Activated CD8-positive, alpha-beta memory T cell treated with anti-CD3 and anti-CD28 coated beads, Interleukin-2, amount 50 U/mL, for 24 hours (primary cell): ENCODE data around the gene TTL.
"Not testable (repeated sequence)": the region's sequence is repeated elsewhere in the genome, so short reads cannot be mapped to it uniquely, and the experiment has no call there.

Experiments
- DNase-seq: peaks from one replicate; pipeline ENCODE4 v3.0.0-alpha.2; 2020; ENCODE audit errors: extremely low read depth

Gene TTL

DNA sequence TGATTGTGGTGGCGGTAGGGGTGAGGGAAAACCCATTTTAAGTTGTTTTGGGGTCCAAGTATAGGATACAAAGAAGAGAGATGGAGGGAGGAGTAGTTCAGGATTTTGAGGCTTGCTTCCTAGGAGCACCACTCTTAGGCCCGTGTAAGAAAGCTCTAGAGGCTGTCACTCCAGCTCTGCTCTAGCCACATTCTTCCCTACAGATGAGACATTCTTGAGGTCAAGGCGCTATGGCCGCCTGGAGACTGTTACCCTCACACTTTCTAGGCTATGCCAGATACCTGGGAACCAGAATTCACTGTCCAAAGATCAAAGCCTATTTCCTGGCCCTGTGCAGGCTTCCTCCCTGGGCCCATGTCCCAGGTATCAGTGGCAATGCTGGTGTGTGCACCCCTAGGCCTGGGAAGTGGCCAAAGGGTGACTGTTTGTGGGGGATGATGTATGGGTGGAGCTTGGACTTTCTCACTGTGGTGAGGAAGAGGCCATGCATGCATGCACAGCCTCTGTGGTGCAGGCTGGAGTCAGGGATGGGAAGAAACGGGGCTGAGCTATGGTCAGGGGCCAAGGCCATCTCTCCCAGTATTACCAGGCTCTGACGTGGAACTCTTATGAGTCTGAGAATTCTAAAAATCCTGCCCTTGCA, 7.0 kb upstream of the TTL start:
- DNase-seq = no peak

- no peak for DNase-seq
Measured at GRCh38 chr2:112476434-112476833, 5.5 kb upstream of the TTL start.

- DNase-seq = no peak
Measured at GRCh38 chr2:112480530-112481049, 1.4 kb upstream of the TTL start.

DNA sequence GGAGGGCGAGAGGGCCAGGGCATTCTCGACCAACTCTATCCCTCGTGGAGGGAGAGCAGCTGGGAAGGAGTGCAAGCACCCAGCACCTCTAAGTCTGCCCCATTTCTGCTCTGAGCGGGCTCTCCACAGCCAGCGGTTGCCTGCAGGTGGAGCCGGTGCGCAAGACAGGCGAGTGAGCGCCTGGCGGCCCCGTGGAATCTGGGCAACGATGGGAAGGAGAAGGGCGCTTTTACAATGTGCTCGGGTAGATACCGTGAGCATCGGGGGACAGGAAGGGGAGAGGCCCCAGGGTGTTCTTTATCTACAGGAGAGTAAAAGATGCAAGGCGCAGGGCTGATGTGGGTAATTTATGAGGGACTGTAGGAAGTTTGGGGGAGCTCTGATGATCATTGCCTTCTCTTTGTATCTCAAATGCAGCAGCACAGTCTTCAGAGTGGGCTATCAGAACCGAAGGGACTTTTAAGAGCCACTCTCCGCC, 867 bp upstream of the TTL start:
- DNase-seq = peak; percentile 57

GRCh38 chr2:112482309-112483041, 519 bp downstream of the TTL start:
- DNase-seq = no peak

GRCh38 chr2:112483042-112483473, 1.1 kb downstream of the TTL start:
- no peak for DNase-seq

GRCh38 chr2:112483831-112484230, 1.9 kb downstream of the TTL start:
- DNase-seq = no peak

DNA sequence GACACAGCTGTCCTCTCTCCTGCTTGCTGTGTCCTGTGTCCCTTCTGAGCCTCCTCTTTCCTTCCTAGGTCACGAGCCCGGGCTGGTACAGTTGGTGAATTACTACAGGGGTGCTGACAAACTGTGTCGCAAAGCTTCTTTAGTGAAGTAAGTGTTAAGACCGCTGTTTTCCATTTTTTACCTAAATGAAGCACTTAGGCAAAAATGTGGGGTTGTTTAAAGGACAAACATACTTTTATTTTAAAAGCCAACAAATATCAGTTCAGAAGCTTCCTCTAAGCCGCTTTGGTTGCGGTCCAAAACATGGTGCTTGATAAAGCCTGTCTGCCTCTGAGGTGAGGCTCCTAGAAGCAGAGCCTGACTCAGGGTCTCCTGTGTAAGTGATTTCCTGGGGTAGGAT, 3.9 kb downstream of the TTL start:
- no peak for DNase-seq

DNA sequence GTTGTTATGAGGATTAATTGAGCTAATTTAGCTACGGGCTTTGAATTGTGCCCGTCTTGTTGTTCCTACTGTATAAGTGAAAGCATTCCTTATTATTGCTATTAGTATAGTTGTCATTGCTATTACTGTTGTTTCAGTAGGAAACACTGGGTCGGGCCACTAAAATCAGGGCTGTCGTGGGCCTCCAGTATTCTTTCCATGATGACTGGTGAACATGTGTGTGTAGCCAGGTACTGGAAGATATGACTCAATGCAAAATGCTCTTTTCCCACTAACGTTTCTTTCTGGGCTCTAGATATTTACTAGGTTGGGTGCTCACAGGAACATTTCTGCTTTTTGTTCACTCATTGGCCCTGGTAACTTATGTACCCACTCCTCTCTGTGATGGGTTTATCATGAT, 4.9 kb downstream of the TTL start:
- no peak for DNase-seq

DNA sequence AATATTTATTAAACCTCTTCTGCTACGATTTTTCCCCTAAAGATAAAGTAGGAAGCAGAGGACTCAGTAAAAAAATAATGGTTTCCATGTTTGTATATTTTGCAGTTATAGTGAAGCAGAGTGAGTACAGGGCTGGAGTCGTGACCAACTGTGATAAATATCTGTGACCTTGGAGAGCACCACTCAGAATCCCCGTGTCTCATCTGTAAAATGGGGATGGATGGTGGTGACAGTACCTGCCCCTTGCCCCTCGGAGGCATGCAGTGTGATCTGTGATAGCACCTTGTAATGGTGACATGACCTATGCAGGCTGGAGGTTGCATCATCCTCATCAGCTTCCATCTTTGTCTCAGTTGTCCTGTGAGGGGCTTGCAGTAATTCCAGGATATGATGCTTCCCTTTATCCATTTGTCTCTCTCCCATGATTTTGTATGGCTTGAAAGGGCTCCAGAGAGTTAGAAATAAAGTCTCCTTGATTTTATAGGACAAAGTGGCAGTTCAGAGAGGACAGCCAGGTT, 5.5 kb downstream of the TTL start:
- DNase-seq = no peak

- DNase-seq = no peak
Measured at GRCh38 chr2:112488201-112488600, 6.2 kb downstream of the TTL start.

- DNase-seq = no peak
Measured at GRCh38 chr2:112491946-112492345, 10.0 kb downstream of the TTL start.

DNA sequence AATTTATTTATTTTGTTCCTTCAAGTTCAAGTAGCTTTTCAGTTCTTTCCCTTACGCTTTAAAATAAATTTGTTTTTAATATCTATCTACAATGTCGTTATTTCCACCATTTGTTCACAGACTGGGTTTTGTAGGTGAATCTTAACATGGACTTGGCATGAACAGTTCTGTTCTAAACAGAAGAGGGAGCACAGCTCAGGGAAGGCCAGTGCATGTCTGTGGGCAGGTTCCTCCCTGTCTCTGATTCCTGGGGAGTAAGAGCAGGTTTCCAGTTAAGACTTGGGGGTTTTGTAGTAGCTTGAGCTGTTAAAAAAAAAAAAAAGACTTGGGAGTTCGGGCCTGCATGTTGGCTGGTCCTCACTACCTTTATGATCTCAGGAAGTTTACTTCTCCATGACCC, 11.1 kb downstream of the TTL start:
- DNase-seq = no peak

GRCh38 chr2:112493858-112494648, 12.1 kb downstream of the TTL start:
- DNase-seq = no peak

- no peak for DNase-seq
Measured at GRCh38 chr2:112494828-112495227, 12.9 kb downstream of the TTL start.

- not testable (repeated sequence) for DNase-seq
Measured at GRCh38 chr2:112495878-112496277, 13.9 kb downstream of the TTL start.

DNA sequence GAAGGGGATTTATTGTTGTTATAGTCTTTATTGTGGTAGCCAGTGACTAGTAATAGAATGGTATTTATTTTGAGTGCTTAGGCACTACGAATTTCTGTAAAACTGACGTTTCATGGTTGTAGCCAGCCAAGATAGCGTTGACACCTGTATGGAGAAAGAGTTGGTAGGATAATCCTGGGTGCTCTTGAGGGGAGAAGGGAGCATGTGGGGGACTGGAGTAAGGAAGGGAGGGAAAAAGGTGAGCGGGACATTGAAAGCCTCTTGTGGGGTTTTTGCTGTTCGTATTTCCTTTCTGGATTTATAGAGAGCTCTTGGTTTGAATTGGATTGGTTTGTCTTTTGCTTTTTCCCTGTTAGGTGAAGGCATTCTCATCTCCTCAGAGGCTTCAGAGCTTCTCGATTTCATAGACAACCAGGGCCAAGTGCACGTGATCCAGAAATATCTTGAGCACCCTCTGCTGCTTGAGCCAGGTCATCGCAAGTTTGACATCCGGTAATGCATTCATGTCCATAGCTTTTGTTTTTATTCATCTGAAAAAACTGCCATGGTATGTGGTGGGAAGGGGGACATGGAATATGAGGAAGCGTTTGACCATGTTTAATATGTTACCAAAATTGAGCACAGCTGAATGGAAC, 19.0 kb downstream of the TTL start:
- DNase-seq = not testable (repeated sequence)

- DNase-seq = not testable (repeated sequence)
Measured at GRCh38 chr2:112509239-112509998, 27.5 kb downstream of the TTL start.

DNA sequence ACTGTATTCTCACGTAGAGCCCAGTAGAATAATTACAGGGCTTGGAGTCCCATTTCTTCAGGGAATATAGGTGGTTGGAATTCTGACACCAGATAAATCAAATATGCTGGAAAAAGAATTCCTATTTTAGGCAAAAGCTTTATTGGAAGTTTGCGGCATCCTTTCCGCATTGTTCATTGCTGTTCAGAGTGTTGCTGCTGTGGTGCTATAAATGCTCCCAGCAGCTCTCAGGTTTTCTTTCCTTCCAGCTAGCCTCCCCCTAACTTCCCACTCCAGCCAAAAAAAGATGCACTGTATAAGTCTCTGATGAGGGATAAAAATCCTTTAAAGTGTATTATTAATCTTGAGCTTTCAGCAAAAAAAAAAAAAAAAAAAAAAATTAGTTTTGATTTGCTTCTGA, 34.8 kb downstream of the TTL start:
- no peak for DNase-seq

DNA sequence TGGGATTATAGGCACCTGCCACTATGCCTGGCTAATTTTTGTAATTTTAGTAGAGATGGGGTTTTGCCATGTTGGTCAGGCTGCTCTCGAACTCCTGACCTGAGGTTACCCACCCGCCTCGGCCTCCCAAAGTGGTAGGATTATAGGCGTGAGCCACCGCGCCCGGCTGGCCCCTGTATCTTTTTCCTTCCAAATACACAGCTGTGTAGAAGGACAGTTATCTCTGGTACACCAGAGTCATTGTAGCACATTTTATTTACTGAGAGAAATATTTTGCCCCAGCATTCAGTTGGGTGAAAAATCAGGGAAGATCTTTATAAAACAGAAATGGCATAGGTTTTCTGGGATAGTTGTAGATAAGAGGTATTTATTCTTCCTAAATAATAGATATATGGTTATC, 36.9 kb downstream of the TTL start:
- DNase-seq = no peak

GRCh38 chr2:112519506-112519905, 37.5 kb downstream of the TTL start:
- DNase-seq = no peak
